ENCODE data around the gene FBXO45.
"Not testable (repeated sequence)": the region's sequence is repeated elsewhere in the genome, so short reads cannot be mapped to it uniquely, and the experiment has no call there.

Gene FBXO45

DNA sequence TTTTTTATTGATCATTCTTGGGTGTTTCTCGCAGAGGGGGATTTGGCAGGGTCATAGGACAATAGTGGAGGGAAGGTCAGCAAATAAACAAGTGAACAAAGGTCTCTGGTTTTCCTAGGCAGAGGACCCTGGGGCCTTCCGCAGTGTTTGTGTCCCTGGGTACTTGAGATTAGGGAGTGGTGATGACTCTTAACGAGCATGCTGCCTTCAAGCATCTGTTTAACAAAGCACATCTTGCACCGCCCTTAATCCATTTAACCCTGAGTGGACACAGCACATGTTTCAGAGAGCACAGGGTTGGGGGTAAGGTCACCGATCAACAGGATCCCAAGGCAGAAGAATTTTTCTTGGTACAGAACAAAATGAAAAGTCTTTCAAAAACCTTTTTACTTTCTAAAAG lies 51.2 kb downstream of the FBXO45 start:
- FAIRE-seq: not testable (repeated sequence)

DNA sequence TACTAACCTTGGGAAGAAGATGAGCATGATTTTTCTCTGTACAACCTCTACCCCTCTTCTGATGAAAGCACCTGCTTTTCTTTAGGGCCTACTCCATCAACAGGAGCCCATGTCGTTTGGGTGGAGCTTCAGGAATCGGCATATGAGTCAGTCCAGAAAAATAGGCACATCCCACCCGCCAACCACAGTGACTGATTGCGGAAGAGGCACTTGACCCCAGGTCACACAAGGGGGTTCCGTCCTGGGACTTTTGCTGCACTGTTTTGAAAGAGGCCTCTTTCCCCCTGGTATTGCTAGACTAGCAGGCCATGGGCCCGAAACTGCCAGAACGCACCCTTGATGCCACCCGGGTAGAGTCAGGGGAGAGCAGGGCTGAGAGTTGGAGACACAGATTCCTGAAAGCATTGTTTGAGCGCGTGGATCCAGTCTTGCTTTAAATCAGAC lies 51.7 kb downstream of the FBXO45 start:
- FAIRE-seq: no peak

DNA sequence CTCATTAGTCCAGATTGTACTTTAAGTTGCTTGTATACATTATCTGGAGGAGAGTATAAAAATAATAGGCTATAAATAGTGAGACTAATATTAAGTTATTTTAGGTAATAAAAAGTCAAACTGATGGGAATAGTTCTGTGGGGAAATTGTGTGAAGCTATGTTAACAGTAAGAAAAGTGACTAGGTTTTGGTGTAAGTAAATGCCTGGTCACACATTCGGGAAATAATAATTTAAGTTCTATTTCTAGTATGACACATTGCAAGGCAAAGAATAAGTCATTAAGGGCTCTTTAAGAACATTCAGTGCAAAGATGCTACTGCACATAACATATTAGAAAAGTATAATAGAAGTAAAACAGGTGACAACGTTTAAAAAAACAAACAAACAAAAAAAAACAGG lies 52.2 kb downstream of the FBXO45 start:
- FAIRE-seq: no peak

DNA sequence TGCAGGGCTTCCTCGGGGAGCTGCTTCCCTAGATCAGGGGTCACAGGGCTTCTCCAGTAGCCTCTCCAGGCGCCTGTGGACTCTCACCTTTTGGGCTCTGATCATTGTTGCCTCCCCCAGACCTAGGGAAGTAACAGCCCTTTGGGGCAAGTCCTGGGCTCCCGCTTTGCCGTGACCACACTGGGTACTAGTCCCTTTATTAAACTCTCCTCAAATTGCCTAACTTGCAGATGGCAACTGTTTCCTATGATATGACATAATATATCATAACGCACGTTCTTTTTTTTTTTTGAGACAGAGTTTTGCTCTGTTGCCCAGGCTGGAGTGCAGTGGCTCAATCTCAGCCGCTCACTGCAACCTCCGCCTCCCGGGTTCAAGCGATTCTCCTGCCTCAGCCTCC lies 53.2 kb downstream of the FBXO45 start:
- no peak for FAIRE-seq

DNA sequence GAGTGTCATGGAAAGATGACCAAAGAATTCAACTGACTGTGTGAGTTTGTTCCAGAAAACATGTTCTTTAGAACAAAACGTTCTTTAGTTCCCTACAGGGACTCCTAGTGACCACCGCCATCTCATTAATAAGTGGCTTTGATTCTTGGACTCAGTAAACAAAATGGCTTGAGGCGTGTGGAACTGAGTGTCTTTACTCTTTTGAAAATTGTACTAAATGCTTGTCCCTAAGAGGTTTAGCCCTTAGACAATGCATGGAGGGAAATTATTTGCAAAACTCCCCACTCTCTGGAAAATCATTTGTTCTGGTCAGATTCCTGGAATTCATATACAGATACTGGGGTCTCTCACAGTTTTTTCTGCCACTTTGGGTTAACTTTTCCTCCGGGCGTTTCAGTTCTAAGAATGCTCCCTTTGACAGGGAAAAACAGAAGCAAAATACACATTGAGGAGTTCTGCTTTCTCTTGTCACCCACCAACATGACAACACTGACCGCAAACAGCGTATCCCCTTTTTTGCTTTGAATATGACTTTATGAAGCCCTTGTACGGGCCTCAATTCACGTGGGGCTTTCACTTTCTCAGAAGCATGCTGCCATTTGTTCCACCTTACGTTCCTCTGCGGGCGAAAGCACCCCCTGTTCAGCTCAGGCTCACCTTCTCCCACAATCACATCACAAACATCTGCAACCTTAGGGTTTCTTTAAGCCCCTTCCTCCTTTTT lies 55.8 kb downstream of the FBXO45 start:
- no peak for FAIRE-seq

DNA sequence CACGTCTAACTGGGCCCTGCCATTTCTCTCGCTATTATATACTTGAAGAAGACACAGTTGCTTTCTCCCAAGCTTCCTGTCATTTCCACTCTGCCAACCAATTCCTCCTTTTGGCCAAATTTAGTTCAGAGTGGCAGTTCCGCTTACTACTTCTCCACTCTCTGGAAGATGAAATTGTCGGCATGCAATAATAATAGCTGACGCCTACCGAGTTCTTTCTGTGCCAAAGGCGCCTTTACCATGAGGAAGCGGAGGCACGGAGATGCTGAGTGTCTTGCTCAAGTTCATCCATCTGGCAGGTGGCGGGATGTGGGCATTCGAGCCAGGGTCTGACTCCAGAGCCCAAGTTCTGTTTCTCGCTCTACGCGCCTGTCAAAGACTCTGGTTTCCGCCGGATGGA lies 56.4 kb downstream of the FBXO45 start:
- no peak for FAIRE-seq

DNA sequence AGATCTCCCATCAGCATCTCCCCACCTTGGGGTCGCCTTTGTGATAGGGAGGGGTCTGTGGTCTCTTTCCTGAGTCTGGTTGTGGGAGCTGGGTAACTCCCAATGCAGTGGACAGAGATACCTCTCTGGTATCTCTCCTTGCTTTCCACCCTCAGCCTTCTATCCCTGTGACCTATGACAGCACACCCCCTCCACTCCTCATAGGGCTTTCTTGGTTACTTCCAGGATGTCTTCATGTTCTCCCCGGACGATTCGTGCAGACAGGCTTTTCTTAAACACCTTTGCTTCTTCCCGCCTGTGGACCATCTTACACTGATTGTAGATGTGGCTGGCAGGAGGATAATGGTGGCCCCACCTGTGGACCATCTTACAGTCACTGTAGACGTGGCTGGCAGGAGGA lies 56.9 kb downstream of the FBXO45 start:
- FAIRE-seq: no peak

DNA sequence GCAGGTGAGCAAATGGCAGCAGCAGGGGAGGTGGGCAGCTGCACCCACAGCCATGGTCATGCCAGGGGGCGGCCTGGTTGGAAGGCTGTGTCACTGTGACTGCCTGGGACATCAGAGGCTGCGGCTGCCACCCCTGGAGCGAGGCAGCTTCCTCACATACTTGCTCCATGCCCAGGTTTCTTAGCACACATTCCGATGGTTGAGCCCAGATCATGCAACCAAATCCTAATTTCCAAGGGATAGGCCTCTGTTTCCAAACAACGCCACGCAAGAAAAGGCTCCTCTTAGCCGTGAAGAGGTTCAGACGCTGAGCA lies 59.4 kb downstream of the FBXO45 start:
- FAIRE-seq: no peak

DNA sequence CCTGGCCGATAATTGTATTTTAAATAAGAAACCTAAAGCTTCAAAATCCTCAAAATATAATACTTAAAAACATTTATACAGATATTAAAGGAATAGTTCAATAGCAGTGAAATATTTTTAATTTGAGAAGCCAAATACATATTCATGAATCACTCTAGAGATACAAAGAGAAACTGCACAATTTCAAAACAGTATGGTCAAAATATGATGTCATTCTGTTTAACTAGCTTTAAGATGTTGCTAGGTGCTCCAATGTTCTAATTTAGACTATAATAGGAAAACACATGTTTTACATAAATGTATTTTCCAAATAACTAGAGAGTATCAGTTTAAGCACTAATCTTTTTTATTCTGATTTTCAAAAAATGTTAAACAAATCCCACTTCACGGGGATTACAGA lies 60.8 kb downstream of the FBXO45 start:
- no peak for FAIRE-seq

DNA sequence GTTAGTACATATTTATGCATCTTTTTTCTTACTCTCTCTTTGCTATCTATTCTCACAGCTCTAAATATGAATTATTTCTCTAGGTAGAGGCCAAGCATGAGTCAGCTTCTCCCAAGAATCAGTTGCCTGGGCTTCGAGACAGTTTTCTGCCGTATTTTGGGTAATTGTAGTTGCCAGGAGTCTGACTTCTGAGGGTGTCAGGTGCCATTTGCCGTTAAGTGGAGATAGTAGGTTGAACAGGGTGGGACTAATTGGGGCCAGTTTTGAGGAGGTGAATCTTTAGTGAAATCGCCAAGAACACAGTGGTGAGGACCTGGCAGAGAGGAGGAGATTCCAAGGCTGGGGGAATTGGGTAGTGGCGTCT lies 63.2 kb downstream of the FBXO45 start:
- FAIRE-seq: no peak

DNA sequence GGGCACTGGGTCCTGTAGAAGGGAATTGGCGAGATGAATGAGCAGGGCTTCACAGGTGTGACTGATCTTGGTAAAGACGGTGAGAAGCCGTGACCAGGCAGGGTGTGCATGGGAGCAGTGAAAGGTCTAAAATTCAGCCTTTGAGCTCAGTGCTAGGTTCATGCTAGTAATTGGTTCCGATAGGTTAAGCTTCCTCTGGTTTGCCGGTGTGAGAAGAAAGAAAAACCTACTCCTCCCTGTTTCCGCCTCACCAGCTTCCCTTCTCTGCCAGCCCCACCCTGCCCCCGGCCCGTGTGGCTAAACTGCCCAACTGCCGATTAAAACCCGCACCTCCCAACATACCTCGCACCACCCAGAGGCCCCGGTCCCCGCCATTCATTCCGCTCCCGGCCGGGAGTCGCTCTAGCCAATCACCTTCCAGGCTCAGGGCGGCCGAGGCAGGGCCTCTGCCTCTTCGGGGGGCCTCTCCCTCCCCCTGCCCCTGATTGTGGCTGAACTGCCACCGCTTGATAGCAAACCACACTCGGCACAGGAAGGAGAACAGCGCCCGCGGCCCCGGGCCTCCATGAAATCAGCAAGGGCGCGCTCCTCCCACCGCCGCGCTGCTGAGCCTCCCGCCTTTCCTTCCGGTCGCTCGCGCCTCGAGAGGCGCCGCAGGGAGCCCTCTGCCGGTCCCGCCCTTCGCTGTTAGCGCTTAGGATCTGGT lies 63.7 kb downstream of the FBXO45 start:
- FAIRE-seq: no peak

DNA sequence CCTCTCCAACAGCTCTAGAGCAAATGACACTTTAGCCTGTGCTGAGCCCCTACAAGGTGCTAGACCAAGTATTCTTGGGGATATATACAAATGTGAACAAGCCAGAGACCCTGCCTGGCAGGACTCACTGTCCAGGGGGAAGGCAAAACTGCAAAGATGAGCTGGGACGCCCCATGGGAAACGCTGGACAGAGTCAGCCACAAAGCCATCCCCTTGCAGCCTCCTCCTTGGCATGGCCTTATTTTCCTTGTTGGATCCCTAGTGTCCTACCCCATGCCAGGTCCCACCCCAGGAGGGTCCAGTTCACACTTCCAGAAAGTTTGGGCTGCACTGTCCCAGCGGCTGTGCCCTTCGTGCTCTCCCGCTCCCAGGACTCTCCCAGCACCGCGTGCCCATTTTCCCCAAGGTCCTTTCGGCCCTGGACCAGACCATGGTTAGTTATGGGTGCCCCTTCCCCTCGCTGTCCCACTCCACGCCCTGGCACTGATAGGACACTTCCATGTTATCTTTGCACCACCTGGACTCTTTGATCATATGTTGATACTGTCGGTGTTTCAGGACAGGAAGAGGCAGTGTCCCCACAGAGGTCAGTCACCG lies 65.2 kb downstream of the FBXO45 start:
- no peak for FAIRE-seq

DNA sequence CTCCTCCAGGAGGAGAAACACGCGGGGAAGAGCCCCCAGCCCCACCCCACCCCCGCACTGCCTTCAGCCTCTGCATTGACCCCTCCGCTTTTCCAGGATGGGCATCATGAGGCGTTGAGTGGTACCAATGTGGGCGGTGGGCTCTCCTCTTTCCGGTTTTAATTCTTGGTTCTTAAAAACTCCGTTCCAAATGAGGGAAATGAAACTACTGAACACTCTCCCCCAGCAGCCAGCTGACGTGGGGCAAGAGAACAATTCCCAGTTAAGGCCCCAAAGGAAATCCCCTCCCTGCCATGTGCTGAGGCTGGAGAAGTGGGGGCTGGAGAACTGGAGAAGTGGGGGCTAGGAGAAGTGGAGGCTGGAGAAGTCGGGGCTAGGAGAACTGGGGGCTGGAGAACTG lies 65.8 kb downstream of the FBXO45 start:
- no peak for FAIRE-seq

DNA sequence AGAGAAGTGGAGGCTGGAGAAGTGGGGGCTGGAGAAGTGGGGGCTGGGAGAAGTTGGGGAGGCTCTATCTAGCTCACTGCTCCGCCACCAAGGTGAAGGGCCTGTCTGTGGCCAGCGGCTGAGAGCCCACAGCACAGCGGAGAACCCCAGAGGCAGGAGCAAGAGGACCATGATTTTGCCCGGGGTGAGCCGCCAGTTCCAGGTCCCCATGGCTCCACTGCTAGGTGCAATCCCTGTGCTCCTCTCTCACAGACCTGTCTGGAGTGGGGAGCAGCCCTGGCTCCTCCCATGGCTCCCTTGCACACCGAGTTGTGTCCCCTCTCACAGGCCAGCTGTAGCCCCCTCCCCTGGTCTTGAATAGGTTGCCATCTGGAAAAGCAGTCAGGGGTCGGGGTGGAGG lies 66.4 kb downstream of the FBXO45 start:
- no peak for FAIRE-seq

DNA sequence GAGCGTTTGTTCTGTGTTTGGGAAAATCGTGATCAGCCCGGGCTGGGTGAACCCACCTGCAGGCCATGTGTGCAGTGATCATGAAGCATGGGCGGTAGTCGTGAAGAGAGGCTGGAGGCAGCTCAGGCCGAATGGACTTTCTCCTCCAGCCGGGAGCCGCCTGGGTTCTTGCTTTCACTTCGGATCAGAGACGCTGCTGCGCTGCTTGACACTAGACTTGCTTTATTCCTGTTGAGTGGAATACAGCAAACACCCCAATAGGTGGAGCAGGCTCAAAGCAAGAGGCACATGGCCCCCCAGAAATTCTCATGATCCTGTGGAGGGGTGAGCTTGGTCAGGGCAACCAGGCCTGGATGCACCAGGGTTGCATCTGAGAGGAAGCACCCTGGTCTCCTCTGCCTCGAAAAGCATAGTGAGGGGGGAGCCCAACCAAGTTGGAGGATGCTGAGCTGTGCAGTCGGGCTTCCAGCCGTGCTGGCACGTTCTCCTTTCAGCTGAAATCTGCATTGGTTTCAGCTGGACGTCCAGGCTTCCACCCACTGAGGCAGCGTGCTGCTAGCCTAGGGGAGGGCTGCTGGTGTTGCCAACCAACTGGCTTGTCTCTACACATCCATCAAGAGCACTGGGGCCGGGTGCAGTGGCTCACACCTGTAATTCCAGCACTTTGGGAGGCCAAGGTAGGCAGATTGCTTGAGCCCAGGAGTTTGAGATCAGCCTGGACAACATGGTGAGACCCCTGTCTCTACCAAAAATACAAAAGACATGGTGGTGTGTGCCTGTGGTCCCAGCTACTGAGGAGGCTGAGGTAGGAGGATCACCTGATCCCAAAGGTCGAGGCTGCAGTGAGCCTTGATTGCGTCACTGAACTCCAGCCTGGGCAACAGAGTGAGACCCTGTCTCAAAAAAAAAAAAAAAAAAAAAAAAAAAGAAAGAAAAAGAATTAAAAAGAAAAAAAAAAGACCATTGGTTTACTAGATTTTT lies 68.2 kb downstream of the FBXO45 start:
- FAIRE-seq: no peak

DNA sequence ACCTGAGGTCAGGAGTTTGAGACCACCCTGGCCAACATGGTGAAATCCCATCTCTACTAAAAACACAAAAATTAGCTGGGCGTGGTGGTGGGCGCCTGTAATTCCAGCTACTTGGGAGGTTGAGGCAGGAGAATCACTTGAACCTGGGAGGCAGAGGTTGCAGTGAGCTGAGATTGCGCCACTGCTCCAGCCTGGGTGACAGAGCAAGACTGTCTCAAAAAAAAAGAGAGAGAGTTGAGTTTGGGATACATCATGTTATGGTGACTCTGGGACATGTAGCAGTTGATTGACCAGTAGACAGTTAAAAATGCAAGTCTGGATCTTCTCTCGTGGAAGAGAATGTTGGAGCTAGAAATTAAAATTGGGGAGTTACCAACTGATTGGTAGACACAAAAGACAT lies 69.5 kb downstream of the FBXO45 start:
- not testable (repeated sequence) for FAIRE-seq

Data from islet of Langerhans (tissue), 1 donor.